ENCODE measurements around the gene PRPF38B.
A peak's percentile ranks its signal among the peaks of the same experiment; 100 is the strongest.

GRCh38 chr1:108643492-108644335 is 48.4 kb upstream of the PRPF38B start:
- TF ChIP-seq RAD21 (conservative IDR thresholded peaks at IDR 0.05 in 1 of 2, IDR thresholded peaks at IDR 0.05 in 1 of 2): peak; percentile 73 to 81
- TF ChIP-seq KDM1A (IDR thresholded peaks at IDR 0.05; ENCODE audit: low read depth): no peak
- TF ChIP-seq POLR2A (IDR thresholded peaks at IDR 0.05; ENCODE audit: low read length): no peak
- peak; percentile 69 for TF ChIP-seq CTCF (IDR thresholded peaks at IDR 0.05)
- TF ChIP-seq EP300 (IDR thresholded peaks at IDR 0.05): no peak
- TF ChIP-seq NR3C1 (IDR thresholded peaks at IDR 0.05): no peak
- TF ChIP-seq HMGXB4 (CRISPR knock-in tag; IDR thresholded peaks at IDR 0.05; ENCODE audit: borderline replicate concordance): no peak
- TF ChIP-seq MAX (IDR thresholded peaks at IDR 0.05): no peak
- no peak for TF ChIP-seq CEBPB (IDR thresholded peaks at IDR 0.05)
- TF ChIP-seq ATOH8 (CRISPR knock-in tag; IDR thresholded peaks at IDR 0.05; ENCODE audit: low read depth): no peak
- no peak for TF ChIP-seq CBX2 (IDR thresholded peaks at IDR 0.05; ENCODE audit: borderline replicate concordance, low read depth)
- TF ChIP-seq CHD4 (IDR thresholded peaks at IDR 0.05; ENCODE audit: borderline replicate concordance): no peak
- TF ChIP-seq REST (IDR thresholded peaks at IDR 0.05): no peak

All from A549 (cell line).